ENCODE results near the gene GSTT2.
A peak's percentile ranks its signal among the peaks of the same experiment; 100 is the strongest.
"Not testable (repeated sequence)": the region's sequence is repeated elsewhere in the genome, so short reads cannot be mapped to it uniquely, and the experiment has no call there.

GSTT2 gene

GRCh38 chr22:23979557-23980240, at the start of gene GSTT2:
GSTT2 (plus strand) TSS chr22:23980134.
- not testable (repeated sequence) for DNase-seq (ENCODE audit: low spot score)

- DNase-seq (ENCODE audit: low spot score): no peak
Measured at GRCh38 chr22:23938328-23939016, 41.5 kb upstream of the GSTT2 start.

- DNase-seq (ENCODE audit: low spot score): no peak
Measured at GRCh38 chr22:23939017-23939357, 40.9 kb upstream of the GSTT2 start.

GRCh38 chr22:23940166-23940565, 39.8 kb upstream of the GSTT2 start:
- DNase-seq (ENCODE audit: low spot score): not testable (repeated sequence)

- not testable (repeated sequence) for DNase-seq (ENCODE audit: low spot score)
Measured at GRCh38 chr22:23947391-23947790, 32.5 kb upstream of the GSTT2 start.

- not testable (repeated sequence) for DNase-seq (ENCODE audit: low spot score)
Measured at GRCh38 chr22:23949764-23950163, 30.2 kb upstream of the GSTT2 start.

- not testable (repeated sequence) for DNase-seq (ENCODE audit: low spot score)
Measured at GRCh38 chr22:23951383-23951782, 28.6 kb upstream of the GSTT2 start.

- not testable (repeated sequence) for DNase-seq (ENCODE audit: low spot score)
Measured at GRCh38 chr22:23952794-23953405, 27.0 kb upstream of the GSTT2 start.

GRCh38 chr22:23953485-23953884, 26.4 kb upstream of the GSTT2 start:
- not testable (repeated sequence) for DNase-seq (ENCODE audit: low spot score)

- DNase-seq (ENCODE audit: low spot score): not testable (repeated sequence)
Measured at GRCh38 chr22:23954193-23954990, 25.5 kb upstream of the GSTT2 start.

GRCh38 chr22:23954991-23955305, 25.0 kb upstream of the GSTT2 start:
- not testable (repeated sequence) for DNase-seq (ENCODE audit: low spot score)

- not testable (repeated sequence) for DNase-seq (ENCODE audit: low spot score)
Measured at GRCh38 chr22:23955886-23956285, 24.0 kb upstream of the GSTT2 start.

GRCh38 chr22:23956301-23956900, 23.5 kb upstream of the GSTT2 start:
- peak; percentile 53 for DNase-seq (ENCODE audit: low spot score)

- DNase-seq (ENCODE audit: low spot score): not testable (repeated sequence)
Measured at GRCh38 chr22:23961084-23961771, 18.7 kb upstream of the GSTT2 start, which contains the start of gene GSTT2B. GSTT2B (minus strand) TSS chr22:23961195; CDS start chr22:23961131, 64 bp downstream.

- not testable (repeated sequence) for DNase-seq (ENCODE audit: low spot score)
Measured at GRCh38 chr22:23966094-23966493, 13.8 kb upstream of the GSTT2 start.

- not testable (repeated sequence) for DNase-seq (ENCODE audit: low spot score)
Measured at GRCh38 chr22:23966568-23966967, 13.4 kb upstream of the GSTT2 start, which contains the start of gene DDTL. DDTL (plus strand) TSS chr22:23966888; CDS start chr22:23966915, 27 bp downstream.

- no peak for DNase-seq (ENCODE audit: low spot score)
Measured at GRCh38 chr22:23969071-23969470, 10.9 kb upstream of the GSTT2 start.

- no peak for DNase-seq (ENCODE audit: low spot score)
Measured at GRCh38 chr22:23970201-23970641, 9.7 kb upstream of the GSTT2 start.

- DNase-seq (ENCODE audit: low spot score): no peak
Measured at GRCh38 chr22:23970816-23971486, 9.0 kb upstream of the GSTT2 start.

- not testable (repeated sequence) for DNase-seq (ENCODE audit: low spot score)
Measured at GRCh38 chr22:23971927-23972326, 8.0 kb upstream of the GSTT2 start.

Measured in AG08395 (cell line).